IMR-90 (cell line): ENCODE results near the gene PIK3R5. TPM values are rescaled to one million over a fixed set of nuclear protein-coding genes. Genes with fewer than 3 reads are reported as not detected.

ENCODE experiments used
- ATAC-seq: fragments of 200-7000 bp; cut with Tn5 transposase; 2 replicates; pipeline ENCODE4 v1.9.1; 2020; ENCODE audit warnings: low read depth, mild to moderate bottlenecking, moderate library complexity
- BruUV-seq: library from RNA; stranded (reverse); fragments of 400-500 nt; replicated peaks from 2 replicates; lab custom pipeline; 2021; lab: Mats Ljungman, UMichigan
- CTCF ChIA-PET: fragments of 300-600 bp; formaldehyde crosslinking; extraction: SDS; loops from one replicate; lab custom pipeline; 2021; ENCODE audit warnings: antibody characterized with exemption; lab: Yijun Ruan, JAX
- POLR2A ChIA-PET: fragments of 300-600 bp; sonication (Branson Sonifier 250); formaldehyde crosslinking; loops from one replicate; lab custom pipeline; 2022; ENCODE audit warnings: antibody characterized with exemption; ENCODE audit not compliant: unreplicated experiment; lab: Charles Lee
- DNase-seq: peaks from one replicate; pipeline ENCODE4 v3.0.0; 2013
- H2AFZ ChIP-seq: replicated peaks from 2 replicates; pipeline ENCODE3; 2013; ENCODE audit warnings: low read length, mild to moderate bottlenecking; ENCODE audit not compliant: poor library complexity
- H2AK5ac ChIP-seq: 2 replicates; pipeline ENCODE4 v1.6.1; 2013; ENCODE audit warnings: low read depth, low read length, inconsistent platforms
- H2AK9ac ChIP-seq: replicated peaks from 2 replicates; pipeline ENCODE3; 2013; ENCODE audit warnings: mild to moderate bottlenecking, low read depth, low read length, moderate library complexity; ENCODE audit not compliant: poor library complexity
- H2BK120ac ChIP-seq: 2 replicates; pipeline ENCODE4 v1.6.1; 2013; ENCODE audit warnings: low read depth, low read length, inconsistent platforms
- H2BK15ac ChIP-seq: 3 replicates; pipeline ENCODE4 v1.6.1; 2013; ENCODE audit warnings: low read depth, low read length, inconsistent platforms
- H2BK20ac ChIP-seq: 2 replicates; pipeline ENCODE4 v1.6.1; 2013; ENCODE audit warnings: low read depth, mild to moderate bottlenecking, inconsistent platforms, low read length, moderate library complexity
- H2BK5ac ChIP-seq: 2 replicates; pipeline ENCODE4 v1.6.1; 2013; ENCODE audit warnings: mild to moderate bottlenecking, low read depth, low read length, inconsistent platforms; ENCODE audit not compliant: poor library complexity, severe bottlenecking
- H3K14ac ChIP-seq: replicated peaks from 2 replicates; pipeline ENCODE4 v1.6.1; 2013; ENCODE audit warnings: low read depth, low read length, inconsistent platforms
- H3K18ac ChIP-seq: 2 replicates; pipeline ENCODE4 v1.6.1; 2013; ENCODE audit warnings: low read depth, low read length, control low read depth
- H3K23ac ChIP-seq: 2 replicates; pipeline ENCODE4 v1.6.1; 2013; ENCODE audit warnings: low read depth, low read length, inconsistent platforms
- H3K27ac ChIP-seq: 2 replicates; pipeline ENCODE4 v1.5.1; 2013; ENCODE audit warnings: mild to moderate bottlenecking, control low read depth, low read length; ENCODE audit not compliant: insufficient read depth
- H3K27me3 ChIP-seq: 2 replicates; pipeline ENCODE4 v1.6.1; 2013; ENCODE audit warnings: low read length; ENCODE audit not compliant: control insufficient read depth, insufficient read depth
- H3K36me3 ChIP-seq: 2 replicates; pipeline ENCODE4 v1.6.1; 2013; ENCODE audit warnings: low read length, mixed read lengths; ENCODE audit not compliant: control insufficient read depth, insufficient read depth
- H3K4ac ChIP-seq: 2 replicates; pipeline ENCODE4 v1.6.1; 2013; ENCODE audit warnings: low read depth, low read length, inconsistent platforms
- H3K4me1 ChIP-seq: 2 replicates; pipeline ENCODE4 v1.6.1; 2013; ENCODE audit warnings: low read length, mixed read lengths; ENCODE audit not compliant: control insufficient read depth, insufficient read depth
- H3K4me2 ChIP-seq: 2 replicates; pipeline ENCODE4 v1.6.1; 2013; ENCODE audit warnings: low read depth, mild to moderate bottlenecking, control low read depth, low read length, moderate library complexity
- H3K4me3 ChIP-seq: 2 replicates; pipeline ENCODE4 v1.5.1; 2013; ENCODE audit warnings: low read depth, mild to moderate bottlenecking, control low read depth, low read length, moderate library complexity; ENCODE audit not compliant: insufficient read depth
- H3K56ac ChIP-seq: 2 replicates; pipeline ENCODE4 v1.6.1; 2013; ENCODE audit warnings: low read length, inconsistent platforms; ENCODE audit not compliant: insufficient read depth; ENCODE audit errors: extremely low read depth
- H3K79me1 ChIP-seq, 2 experiments: 2 replicates each; pipeline ENCODE4 v1.6.1; 2013; ENCODE audit warnings: low read length in 2 of 2, inconsistent platforms in 1 of 2, low read depth in 1 of 2
- H3K9ac ChIP-seq: 2 replicates; pipeline ENCODE4 v1.6.1; 2013; ENCODE audit warnings: low read depth, low read length, control low read depth
- H3K9me1 ChIP-seq: 2 replicates; pipeline ENCODE4 v1.6.1; 2013; ENCODE audit warnings: low read length, inconsistent platforms; ENCODE audit not compliant: insufficient read depth
- H3K9me3 ChIP-seq: 2 replicates; pipeline ENCODE4 v1.6.1; 2013; ENCODE audit warnings: low read length; ENCODE audit not compliant: control insufficient read depth, insufficient read depth
- H4K20me1 ChIP-seq: 2 replicates; pipeline ENCODE4 v1.6.1; 2013; ENCODE audit warnings: low read length, inconsistent platforms; ENCODE audit not compliant: insufficient read depth
- H4K5ac ChIP-seq: 2 replicates; pipeline ENCODE4 v1.6.1; 2013; ENCODE audit warnings: mild to moderate bottlenecking, low read depth, low read length, control low read depth
- H4K8ac ChIP-seq, 2 experiments: 2 replicates each; pipeline ENCODE4 v1.6.1; 2013; ENCODE audit warnings: low read depth in 2 of 2, low read length in 2 of 2, control low read depth in 1 of 2, inconsistent platforms in 1 of 2
- H4K91ac ChIP-seq: 2 replicates; pipeline ENCODE4 v1.6.1; 2013; ENCODE audit warnings: low read depth, low read length, inconsistent platforms; ENCODE audit not compliant: insufficient read depth
- BHLHE40 ChIP-seq: fragments of 150-350 bp; IDR thresholded peaks from 2 replicates; pipeline ENCODE4 v1.6.1; 2016; ENCODE audit warnings: mild to moderate bottlenecking, low read depth, low read length
- WGBS, 2 experiments: methylation state at CpG; one replicate each; pipeline versions ENCODE4 v1.1.5 to v1.1.7; 2013; ENCODE audit warnings: missing lambda C conversion rate in 2 of 2; ENCODE audit not compliant: insufficient read length in 1 of 2; ENCODE audit errors: extremely low coverage in 2 of 2; 5-methylcytosine and 5-hydroxymethylcytosine counted together
- dilution Hi-C: fragments of 300-500 bp; cut with HindIII; formaldehyde crosslinking; loops from one replicate; pipeline ENCODE4 v1.14.3; 2018; ENCODE audit warnings: low sequenced_read_pairs; ENCODE audit not compliant: unreplicated experiment
- in situ Hi-C: fragments of 300-500 bp; cut with MboI; formaldehyde crosslinking; loops from 3 replicates; pipeline ENCODE4 v1.14.3; 2019; ENCODE audit warnings: low sequenced_read_pairs, inconsistent platforms, mixed read lengths
- intact Hi-C: fragments of 100-400 bp; cut with micrococcal nuclease; formaldehyde crosslinking; loops from 2 replicates; pipeline ENCODE4 v1.10.0; 2022
- polyA plus RNA-seq, 3 experiments: library from polyadenylated mRNA; depleted of rRNA; stranded (reverse); fragments of >200 nt; gene quantifications; 2 replicates each; pipeline ENCODE4 v1.2.3, GENCODE V29; 2012; ENCODE audit warnings: low replicate concordance in 1 of 3
- total RNA-seq: library from RNA; depleted of rRNA; stranded (reverse); fragments of >200 nt; gene quantifications from 2 replicates; pipeline ENCODE4 v1.2.3, GENCODE V29; 2012
- TF ChIP-seq, protein P1 (sequence below): conservative IDR thresholded peaks from 2 replicates; pipeline ENCODE4 v1.5.1; 2012; ENCODE audit warnings: mild to moderate bottlenecking, low read depth, low read length, improper control_type of control experiment

PIK3R5 gene
- total and polyA plus RNA-seq, 2 of the 4 experiments (the other 2 are of a cell fraction), result not detected

DNA sequence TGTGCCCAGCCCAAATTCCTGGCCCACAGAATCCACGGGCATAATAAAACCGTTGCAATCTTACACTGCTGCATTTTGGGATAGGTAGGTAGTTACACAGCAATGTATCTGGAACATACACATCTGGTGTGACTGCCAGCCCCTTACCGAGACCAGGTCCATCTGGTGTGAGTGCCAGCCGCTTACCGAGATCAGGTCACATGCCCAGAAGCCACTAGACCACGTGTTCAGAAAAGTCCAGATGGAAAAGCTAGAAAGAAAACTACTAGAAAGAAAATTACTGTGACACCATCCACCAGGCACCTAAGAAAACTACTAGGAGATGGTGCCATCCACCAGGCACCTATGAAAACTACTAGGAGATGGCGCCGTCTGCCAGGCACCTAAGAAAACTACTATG, 19.4 kb downstream of the PIK3R5 start:
- dilution Hi-C loops (no loop called here), in situ Hi-C loops (no loop called here), intact Hi-C loops (no loop called here)
- no peaks in the 10 kb centered on the region for H3K4me1 ChIP-seq
- H4K91ac ChIP-seq, result no peak overlapping the region
- H3K79me1 ChIP-seq, result no peaks in the 10 kb centered on the region
- CTCF ChIA-PET, result no interaction called here
- no peak overlapping the region for H4K5ac ChIP-seq
- peaks cover 28% of the 10 kb centered on the region for H3K9me3 ChIP-seq
- H3K56ac ChIP-seq, result no peak overlapping the region
- no peak overlapping the region for H3K4ac ChIP-seq
- no peaks in the 10 kb centered on the region for H3K9me1 ChIP-seq
- no peak overlapping the region for H3K4me3 ChIP-seq
- H3K9ac ChIP-seq, result no peak overlapping the region
- no peak overlapping the region for H2AK9ac ChIP-seq
- H2BK20ac ChIP-seq, result no peak overlapping the region
- no peak overlapping the region for H2AK5ac ChIP-seq
- WGBS, 2 experiments, result no CpG with 5 or more reads among the region's 8 CpGs
- H2BK120ac ChIP-seq, result no peak overlapping the region
- POLR2A ChIA-PET, result no interaction called here
- no peak overlapping the region for H3K14ac ChIP-seq
- H3K4me2 ChIP-seq, result no peak overlapping the region
- no peak overlapping the region for H3K23ac ChIP-seq
- H2BK5ac ChIP-seq, result no peak overlapping the region
- no TSS peak for BruUV-seq
- H3K27me3 ChIP-seq, result no peaks in the 10 kb centered on the region
- TF ChIP-seq, protein P1, sequence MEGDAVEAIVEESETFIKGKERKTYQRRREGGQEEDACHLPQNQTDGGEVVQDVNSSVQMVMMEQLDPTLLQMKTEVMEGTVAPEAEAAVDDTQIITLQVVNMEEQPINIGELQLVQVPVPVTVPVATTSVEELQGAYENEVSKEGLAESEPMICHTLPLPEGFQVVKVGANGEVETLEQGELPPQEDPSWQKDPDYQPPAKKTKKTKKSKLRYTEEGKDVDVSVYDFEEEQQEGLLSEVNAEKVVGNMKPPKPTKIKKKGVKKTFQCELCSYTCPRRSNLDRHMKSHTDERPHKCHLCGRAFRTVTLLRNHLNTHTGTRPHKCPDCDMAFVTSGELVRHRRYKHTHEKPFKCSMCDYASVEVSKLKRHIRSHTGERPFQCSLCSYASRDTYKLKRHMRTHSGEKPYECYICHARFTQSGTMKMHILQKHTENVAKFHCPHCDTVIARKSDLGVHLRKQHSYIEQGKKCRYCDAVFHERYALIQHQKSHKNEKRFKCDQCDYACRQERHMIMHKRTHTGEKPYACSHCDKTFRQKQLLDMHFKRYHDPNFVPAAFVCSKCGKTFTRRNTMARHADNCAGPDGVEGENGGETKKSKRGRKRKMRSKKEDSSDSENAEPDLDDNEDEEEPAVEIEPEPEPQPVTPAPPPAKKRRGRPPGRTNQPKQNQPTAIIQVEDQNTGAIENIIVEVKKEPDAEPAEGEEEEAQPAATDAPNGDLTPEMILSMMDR, result no peak
- TF ChIP-seq BHLHE40, result no peak
- no peak overlapping the region for H2BK15ac ChIP-seq
- H3K27ac ChIP-seq, result no peak overlapping the region
- no peaks in the 10 kb centered on the region for H4K20me1 ChIP-seq
- ATAC-seq, result no peak
- no peak overlapping the region for H4K8ac ChIP-seq
- no peak overlapping the region for H3K18ac ChIP-seq
- no peaks in the 10 kb centered on the region for H3K36me3 ChIP-seq
- no peak for DNase-seq
- H2AFZ ChIP-seq, result no peak overlapping the region
